Common myeloid progenitor, CD34-positive (primary cell): Measurements from ENCODE around the gene LRRC43.

Experiments
- CTCF ChIA-PET: fragments of 350-600 bp; sonication (Branson Sonifier 250); formaldehyde crosslinking; loops from one replicate; lab custom pipeline; 2021; ENCODE audit warnings: antibody characterized with exemption; lab: Charles Lee
- POLR2A ChIA-PET: fragments of 350-600 bp; sonication (Branson Sonifier 250); formaldehyde crosslinking; loops from one replicate; lab custom pipeline; 2021; ENCODE audit warnings: antibody characterized with exemption; lab: Charles Lee
- DNase-seq, 3 donors: peaks; one replicate each; pipeline versions ENCODE4 v3.0.0 to v3.0.0-alpha.2; 2013
- H3K27ac ChIP-seq, 2 experiments: 1 replicate in 1 of 2; 2 replicates in 1 of 2; pipeline ENCODE4 v1.7.0; 2013; ENCODE audit warnings: inconsistent platforms in 2 of 2, low read length in 2 of 2, mild to moderate bottlenecking in 2 of 2, low read depth in 1 of 2, moderate library complexity in 1 of 2; ENCODE audit not compliant: severe bottlenecking in 2 of 2, insufficient read depth in 1 of 2, poor library complexity in 1 of 2
- H3K27me3 ChIP-seq, 5 experiments: replicated peaks in 2 of 5; 1 replicate in 3 of 5; 2 replicates in 2 of 5; pipeline versions ENCODE4 v1.6.1 to v1.7.0; 2013; ENCODE audit warnings: low read length in 4 of 5, mild to moderate bottlenecking in 2 of 5, moderate library complexity in 2 of 5, inconsistent platforms in 1 of 5; ENCODE audit not compliant: insufficient read depth in 5 of 5, control insufficient read depth in 4 of 5
- H3K36me3 ChIP-seq, 4 experiments: 1 replicate in 2 of 4; 2 replicates in 2 of 4; pipeline versions ENCODE4 v1.6.1 to v1.7.0; 2013; ENCODE audit warnings: low read length in 3 of 4, control low read depth in 1 of 4, mild to moderate bottlenecking in 1 of 4; ENCODE audit not compliant: control insufficient read depth in 4 of 4, insufficient read depth in 4 of 4
- H3K4me1 ChIP-seq, 4 experiments: 1 replicate in 3 of 4; 2 replicates in 1 of 4; pipeline versions ENCODE4 v1.6.1 to v1.7.1; 2013; ENCODE audit warnings: low read length in 3 of 4, mild to moderate bottlenecking in 3 of 4, control low read depth in 1 of 4, inconsistent platforms in 1 of 4, moderate library complexity in 1 of 4; ENCODE audit not compliant: control insufficient read depth in 4 of 4, insufficient read depth in 4 of 4; ENCODE audit errors: control extremely low read depth in 1 of 4
- H3K4me3 ChIP-seq, 7 experiments: 1 replicate in 4 of 7; 2 replicates in 3 of 7; pipeline versions ENCODE4 v1.5.1 to v1.7.0; 2013; ENCODE audit warnings: mild to moderate bottlenecking in 7 of 7, low read length in 6 of 7, moderate library complexity in 6 of 7, inconsistent platforms in 2 of 7, low read depth in 2 of 7, control low read depth in 1 of 7; ENCODE audit not compliant: insufficient read depth in 4 of 7, control insufficient read depth in 1 of 7; ENCODE audit errors: extremely low read depth in 1 of 7
- H3K9me3 ChIP-seq, 5 experiments: 1 replicate in 4 of 5; 2 replicates in 1 of 5; pipeline versions ENCODE4 v1.6.1 to v1.7.1; 2013; ENCODE audit warnings: low read length in 4 of 5, mild to moderate bottlenecking in 2 of 5, inconsistent platforms in 1 of 5, low read depth in 1 of 5, moderate library complexity in 1 of 5; ENCODE audit not compliant: control insufficient read depth in 4 of 5, insufficient read depth in 2 of 5; ENCODE audit errors: control extremely low read depth in 1 of 5
- whole genome bisulfite sequencing: methylation state at CpG from one replicate; pipeline ENCODE4 v1.1.5; 2013; ENCODE audit not compliant: insufficient coverage; 5-methylcytosine and 5-hydroxymethylcytosine counted together

Gene LRRC43

DNA sequence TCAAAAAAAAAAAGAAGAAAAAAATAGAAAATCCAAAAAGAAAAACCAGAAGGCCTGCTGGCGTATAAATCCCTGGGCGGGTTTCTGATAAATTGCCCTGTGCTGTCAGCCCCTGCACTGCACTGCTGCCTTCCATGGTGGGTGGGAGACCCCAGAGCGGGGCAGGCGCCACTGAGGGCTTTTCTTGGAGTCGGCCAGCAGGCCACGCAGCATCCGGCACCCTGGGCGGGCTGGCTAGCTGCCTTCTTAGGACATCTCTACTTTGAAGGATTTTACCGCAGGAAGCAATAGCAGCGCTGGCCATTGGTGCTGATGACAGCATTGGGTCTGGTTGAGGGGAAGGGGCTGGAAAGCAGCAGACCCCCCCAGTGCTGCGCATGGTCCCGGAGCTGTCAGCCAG, 38.0 kb upstream of the LRRC43 start:
- ChIA-PET CTCF (interaction anchor here (1.1 to 3.6 kb wide), 2 partner anchors 46 to 90 kb away, joined by 3 to 14 read pairs; no protein-coding TSS in a partner anchor), POLR2A (no interaction called here)
- H3K27me3 ChIP-seq, result no peaks in the 10 kb centered on the region
- peaks cover 5 to 46% (median 35%) of the 10 kb centered on the region in 4 experiments for H3K36me3 ChIP-seq
- H3K4me3 ChIP-seq, result no peak overlapping the region
- H3K27ac ChIP-seq, result no peak overlapping the region
- 97% methylated on average over 9 of the region's 12 CpGs for WGBS
- H3K4me1 ChIP-seq, result peaks cover 0 to 1% (median 0%) of the 10 kb centered on the region in 4 experiments
- no peak for DNase-seq
- H3K9me3 ChIP-seq, result no peaks in the 10 kb centered on the region

DNA sequence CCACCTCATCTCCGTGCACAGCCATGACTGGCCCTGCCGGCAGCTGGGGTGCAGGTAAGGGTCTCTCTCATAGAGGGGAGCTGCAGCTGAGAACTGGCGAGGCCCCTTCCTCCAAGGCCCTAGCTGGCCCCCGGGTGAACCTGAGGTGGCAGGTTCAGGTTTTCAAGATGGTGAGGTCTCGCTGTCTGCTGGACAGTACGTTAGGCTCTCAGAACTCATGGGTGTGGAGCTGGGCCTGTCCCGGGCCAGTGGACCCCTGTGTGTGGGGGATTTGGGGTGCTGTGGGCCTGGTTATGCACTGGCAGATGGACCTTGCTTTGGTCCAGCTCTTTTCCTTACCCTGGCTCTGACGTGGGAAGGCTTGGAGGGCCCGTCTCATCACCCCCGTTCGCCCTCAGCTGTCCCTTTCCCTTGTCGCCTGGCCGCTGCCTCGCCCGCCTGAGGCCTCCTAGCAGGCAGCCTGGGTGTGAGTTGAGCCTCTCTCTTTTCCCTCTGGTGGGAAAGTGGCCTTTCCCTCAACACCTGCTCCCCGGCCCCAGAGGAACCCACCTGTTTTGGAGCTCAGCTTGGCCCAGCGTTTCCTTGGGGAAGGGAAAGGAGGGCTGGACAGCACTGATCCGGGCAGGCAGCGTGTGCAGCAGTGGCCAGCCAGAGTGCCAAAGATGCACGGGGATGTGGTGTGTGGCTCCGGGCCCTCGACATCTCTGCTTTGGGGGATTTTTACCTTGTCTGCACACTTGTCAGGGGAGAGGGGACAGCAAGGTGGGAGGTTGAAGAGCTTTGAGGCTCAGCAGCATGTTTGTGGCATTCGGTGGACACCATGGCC, 37.2 kb upstream of the LRRC43 start:
- Histone ChIP-seq H3K4me3 (no peak overlapping the region), H3K27ac (no peak overlapping the region), H3K27me3 (no peaks in the 10 kb centered on the region), H3K36me3 (peaks cover 5 to 40% (median 29%) of the 10 kb centered on the region in 4 experiments), H3K4me1 (peaks cover 0 to 1% (median 0%) of the 10 kb centered on the region in 4 experiments), H3K9me3 (no peaks in the 10 kb centered on the region)
- ChIA-PET CTCF (interaction anchor here (1.1 to 3.6 kb wide), 4 partner anchors 23 to 91 kb away, joined by 3 to 14 read pairs (median 4); no protein-coding TSS in a partner anchor), POLR2A (no interaction called here)
- no peak for DNase-seq
- WGBS, result 98% methylated on average over 18 of the region's 23 CpGs

DNA sequence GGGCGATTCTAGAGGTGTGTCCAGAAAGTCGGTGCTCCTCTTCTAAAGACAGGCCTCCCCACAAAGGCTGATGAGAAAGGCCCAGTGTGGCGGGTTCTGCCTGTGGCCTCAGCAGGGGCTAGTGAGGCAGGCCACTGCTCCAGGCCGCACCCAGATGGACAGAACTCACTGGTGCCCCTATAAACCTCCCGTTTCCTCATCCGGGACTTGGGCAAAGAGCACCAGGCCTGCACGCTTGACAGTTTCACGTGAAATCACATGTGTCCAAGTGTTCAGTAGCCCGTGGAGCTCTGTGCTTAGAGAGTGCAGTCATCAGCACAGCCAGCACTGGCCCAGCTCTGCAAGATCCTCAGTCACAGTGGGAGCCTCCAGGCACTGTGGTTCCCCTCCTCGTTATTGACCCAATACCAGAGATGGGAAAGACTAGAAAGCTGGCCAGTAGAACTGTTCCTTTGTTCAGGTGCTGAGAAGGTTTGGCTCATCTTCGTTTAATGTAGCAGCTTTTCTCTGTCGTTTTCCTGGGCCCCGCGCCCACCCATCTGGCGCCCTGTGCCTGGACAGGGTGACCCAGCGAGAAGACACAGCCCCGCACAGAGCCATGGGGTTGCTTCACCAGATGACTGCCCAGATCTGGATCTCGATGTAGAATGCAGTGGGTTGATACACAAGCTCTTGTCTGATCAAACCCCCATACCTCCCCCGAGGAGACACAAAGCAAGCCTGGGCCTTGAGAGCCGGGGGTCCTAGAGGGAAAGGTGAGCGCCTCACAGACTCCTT, 35.2 kb upstream of the LRRC43 start:
- 92% methylated on average over 17 of the region's 21 CpGs for WGBS
- CTCF ChIA-PET, result interaction anchor here (1.0 to 3.6 kb wide), 4 partner anchors 11 to 43 kb away, joined by 4 to 14 read pairs (median 6); no protein-coding TSS in a partner anchor
- DNase-seq, result no peak
- Histone ChIP-seq H3K9me3 (no peaks in the 10 kb centered on the region), H3K4me3 (no peak overlapping the region), H3K36me3 (peaks cover 3 to 20% (median 11%) of the 10 kb centered on the region in 4 experiments), H3K27me3 (no peaks in the 10 kb centered on the region), H3K4me1 (peaks cover 0 to 1% (median 0%) of the 10 kb centered on the region in 4 experiments), H3K27ac (no peak overlapping the region)
- POLR2A ChIA-PET, result no interaction called here

DNA sequence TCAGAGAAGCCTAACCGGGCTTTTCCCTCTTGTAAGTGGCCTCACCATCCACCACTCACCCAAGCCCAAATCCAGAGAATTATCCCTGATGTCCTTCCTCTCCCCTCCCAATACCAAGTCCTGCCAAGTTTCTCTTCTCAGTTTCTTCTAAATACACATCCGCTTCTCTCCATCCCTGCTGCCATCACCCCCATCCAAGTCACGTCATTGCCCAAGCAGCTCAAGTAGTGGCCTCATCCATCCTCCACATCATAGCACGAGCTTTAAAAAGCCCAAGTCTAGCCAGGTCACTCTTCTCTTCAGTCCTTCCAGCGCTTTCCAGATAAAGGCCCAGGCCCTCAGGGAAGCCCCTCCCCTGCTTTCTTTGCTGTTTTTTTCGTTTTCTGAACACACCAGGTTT, 34.3 kb upstream of the LRRC43 start:
- Histone ChIP-seq H3K27ac (no peak overlapping the region), H3K9me3 (no peaks in the 10 kb centered on the region), H3K4me1 (peaks cover 0 to 1% (median 0%) of the 10 kb centered on the region in 4 experiments), H3K36me3 (peaks cover 2 to 11% (median 3%) of the 10 kb centered on the region in 4 experiments), H3K27me3 (no peaks in the 10 kb centered on the region), H3K4me3 (no peak overlapping the region)
- POLR2A ChIA-PET, result no interaction called here
- no peak for DNase-seq
- CTCF ChIA-PET, result interaction anchor here (1.0 to 3.6 kb wide), 4 partner anchors 10 to 42 kb away, joined by 3 to 14 read pairs (median 4); no protein-coding TSS in a partner anchor
- WGBS, result 93% methylated on average over 6 of the region's 6 CpGs

DNA sequence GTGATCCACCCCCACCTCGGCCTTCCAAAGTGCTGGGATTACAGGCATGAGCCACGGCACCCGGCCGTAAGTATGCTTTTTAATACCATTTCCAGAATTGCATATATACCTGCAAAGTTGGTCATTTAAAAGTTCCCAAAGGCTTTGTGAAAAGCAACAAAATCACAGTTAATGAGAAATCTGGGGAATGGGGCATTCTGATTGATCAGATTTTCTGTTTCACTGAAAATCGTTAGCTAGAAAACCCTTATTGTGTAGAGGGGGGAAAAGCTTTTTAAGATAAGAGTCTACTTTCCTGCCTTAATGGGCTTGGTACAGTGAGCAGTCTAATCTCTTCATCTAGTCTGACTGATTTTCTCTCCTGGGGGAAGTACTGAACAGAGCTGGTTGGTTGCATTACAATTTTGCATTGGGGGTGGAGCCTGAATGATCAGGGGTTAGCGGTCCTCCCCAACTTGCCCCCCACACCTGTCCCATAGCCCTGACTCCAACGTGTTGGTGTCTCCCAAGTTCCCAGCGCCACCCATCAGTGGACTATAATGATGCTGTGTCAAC, 32.7 kb upstream of the LRRC43 start:
- DNase-seq, result no peak
- Histone ChIP-seq H3K27me3 (no peaks in the 10 kb centered on the region), H3K4me3 (no peak overlapping the region), H3K9me3 (no peaks in the 10 kb centered on the region), H3K36me3 (peaks cover 0 to 2% (median 0%) of the 10 kb centered on the region in 4 experiments), H3K27ac (no peak overlapping the region), H3K4me1 (peaks cover 0 to 1% (median 0%) of the 10 kb centered on the region in 4 experiments)
- 78% methylated on average over 5 of the region's 8 CpGs for WGBS
- POLR2A ChIA-PET, result no interaction called here
- CTCF ChIA-PET, result interaction anchor here (1.0 to 1.5 kb wide), 4 partner anchors 9 to 118 kb away, joined by 3 to 5 read pairs (median 4); no protein-coding TSS in a partner anchor

DNA sequence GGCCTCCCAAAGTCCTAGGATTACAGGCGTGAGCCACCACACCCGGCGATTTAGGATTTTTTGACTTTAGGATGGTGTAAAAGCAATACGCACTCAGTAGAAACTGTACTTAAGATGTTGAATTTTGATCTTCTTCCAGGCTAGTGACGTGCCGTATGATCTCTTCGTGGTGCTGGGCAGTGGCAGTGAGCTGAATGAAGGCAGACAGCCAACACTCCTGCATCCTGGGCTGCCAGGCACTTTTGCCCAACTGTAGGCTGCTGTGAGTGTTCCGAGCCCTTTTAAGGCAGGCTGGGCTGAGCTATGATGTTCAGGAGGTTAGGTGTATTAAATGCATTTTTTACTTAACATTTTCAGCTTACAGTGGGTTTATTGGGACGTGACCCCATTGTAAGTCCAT, 30.2 kb upstream of the LRRC43 start:
- WGBS, result 99% methylated on average over 7 of the region's 9 CpGs
- ChIA-PET POLR2A (no interaction called here), CTCF (interaction anchor here (1.1 kb wide), 1 partner anchor 39 kb away, joined by 3 read pairs; no protein-coding TSS in a partner anchor)
- H3K27me3 ChIP-seq, result no peaks in the 10 kb centered on the region
- no peaks in the 10 kb centered on the region for H3K36me3 ChIP-seq
- peaks cover 0 to 1% (median 0%) of the 10 kb centered on the region in 4 experiments for H3K4me1 ChIP-seq
- no peak overlapping the region for H3K4me3 ChIP-seq
- no peak for DNase-seq
- no peak overlapping the region for H3K27ac ChIP-seq
- no peaks in the 10 kb centered on the region for H3K9me3 ChIP-seq
